Endothelial cell of hepatic sinusoid (primary cell): ENCODE results near the gene PTPA.

Experiments used
- in situ Hi-C: cut with HindIII; loops from 2 replicates; pipeline ENCODE4 v1.10.0; 2017; ENCODE audit warnings: low sequenced_read_pairs

PTPA gene

DNA sequence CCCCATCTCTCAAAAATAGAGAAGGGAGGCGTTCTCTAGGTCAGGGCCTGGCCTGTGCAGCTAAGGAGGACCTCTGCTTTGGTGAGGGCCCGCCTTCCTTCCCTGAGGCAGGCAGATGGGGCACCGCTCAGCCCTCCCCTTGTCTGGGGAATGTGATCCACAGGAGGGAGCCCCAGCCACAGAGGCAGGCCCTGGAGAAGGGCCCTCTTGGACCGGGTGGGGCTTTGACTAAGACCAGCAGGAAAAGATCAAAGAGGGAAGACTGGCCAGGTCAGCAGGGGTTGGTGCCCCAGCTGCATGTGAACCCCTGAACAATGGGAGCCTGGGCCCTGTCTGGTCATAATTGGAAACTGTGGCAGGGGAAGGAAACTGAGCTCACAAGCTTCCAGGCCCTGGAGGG lies 21.9 kb downstream of the PTPA start:
- in situ Hi-C loops, result loop anchor here (5.0 to 10.0 kb wide), 5 partner anchors 39 to 499 kb away; partner anchors contain the start of gene MIGA2

DNA sequence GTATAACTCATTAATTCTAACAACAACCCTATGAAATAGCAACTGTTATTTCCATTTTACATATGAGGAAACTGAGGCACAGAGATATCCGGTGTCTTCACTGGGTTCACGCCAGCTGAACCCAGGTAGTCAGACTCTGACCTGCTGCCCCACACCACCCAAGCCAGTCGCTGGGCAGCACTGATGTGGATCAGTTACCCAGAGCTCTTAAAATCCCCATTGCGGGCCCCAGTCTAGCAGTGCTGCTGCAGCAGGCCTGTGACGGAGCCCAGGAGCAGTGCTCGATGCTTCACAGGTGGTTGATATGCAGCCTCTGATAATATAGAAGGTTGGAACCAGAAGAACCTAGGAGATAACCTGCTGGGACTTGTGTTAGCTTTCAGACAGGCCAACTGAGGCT lies 24.3 kb downstream of the PTPA start:
- in situ Hi-C loops, result loop anchor here (10.0 kb wide), 1 partner anchor 299 kb away; no protein-coding TSS in a partner anchor

DNA sequence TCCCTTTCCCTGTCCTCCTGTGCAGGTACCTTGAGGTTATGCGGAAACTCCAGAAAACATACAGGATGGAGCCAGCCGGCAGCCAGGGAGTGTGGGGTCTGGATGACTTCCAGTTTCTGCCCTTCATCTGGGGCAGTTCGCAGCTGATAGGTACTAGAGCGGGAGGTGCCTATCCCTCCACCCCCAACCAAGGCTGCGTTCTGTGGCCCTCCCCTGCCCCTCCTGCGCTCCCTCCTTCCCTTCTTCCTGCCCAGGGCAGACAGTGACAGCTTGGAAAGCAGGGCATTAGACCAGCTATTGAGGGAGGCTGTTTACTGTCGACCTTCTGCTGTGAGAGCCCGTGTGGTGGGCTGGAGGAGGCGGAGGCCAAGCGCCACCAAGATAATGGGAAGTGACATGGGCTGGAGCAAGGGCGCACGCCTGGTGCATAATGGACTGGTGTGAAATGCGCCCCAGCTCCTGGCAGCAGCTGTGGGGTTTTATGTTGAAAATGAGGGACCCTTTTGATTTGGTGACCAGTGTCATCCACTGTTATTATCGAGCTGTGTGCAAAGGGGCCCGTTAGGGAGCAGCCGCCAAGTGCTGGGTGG lies 25.3 kb downstream of the PTPA start:
- in situ Hi-C loops, result loop anchor here (10.0 kb wide), 1 partner anchor 298 kb away; no protein-coding TSS in a partner anchor

DNA sequence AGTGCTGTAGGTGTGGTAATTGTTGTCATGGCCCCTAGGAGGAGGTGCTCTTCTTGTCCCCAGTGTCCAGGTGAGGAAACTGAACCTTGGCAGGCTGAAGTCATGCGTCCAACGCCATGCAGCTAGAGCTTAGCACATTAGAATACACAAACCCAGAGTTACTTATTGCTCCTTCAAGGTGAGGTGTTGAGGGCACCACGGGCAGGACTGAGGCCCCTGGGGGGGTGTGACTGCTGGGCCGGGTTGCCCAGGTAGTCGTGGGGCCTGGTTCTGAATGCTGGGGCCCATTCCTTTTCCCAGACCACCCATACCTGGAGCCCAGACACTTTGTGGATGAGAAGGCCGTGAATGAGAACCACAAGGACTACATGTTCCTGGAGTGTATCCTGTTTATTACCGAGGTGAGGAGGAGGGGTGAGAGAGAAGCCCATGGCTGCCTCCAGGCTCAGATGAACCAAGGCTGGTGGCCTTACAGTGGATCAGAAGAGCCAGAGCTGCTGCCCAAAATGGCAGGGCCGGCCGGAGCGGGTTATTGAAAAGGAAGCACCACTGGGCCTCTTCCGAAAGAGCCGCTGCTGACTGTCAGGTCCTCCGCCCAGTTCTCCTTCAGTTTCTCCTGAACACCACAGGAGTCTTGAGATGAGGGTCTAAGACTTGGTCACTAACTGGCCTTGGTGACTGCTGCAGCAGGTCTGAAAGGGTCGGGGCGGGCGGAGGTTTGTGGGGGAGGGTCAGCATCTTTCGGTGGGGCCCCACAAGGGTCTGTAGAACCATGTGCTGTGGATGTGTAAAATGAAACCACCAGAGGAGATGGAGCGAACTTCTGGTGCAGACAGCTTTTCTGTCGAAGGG lies 26.3 kb downstream of the PTPA start:
- in situ Hi-C loops, result loop anchor here (10.0 kb wide), 1 partner anchor 297 kb away; no protein-coding TSS in a partner anchor

DNA sequence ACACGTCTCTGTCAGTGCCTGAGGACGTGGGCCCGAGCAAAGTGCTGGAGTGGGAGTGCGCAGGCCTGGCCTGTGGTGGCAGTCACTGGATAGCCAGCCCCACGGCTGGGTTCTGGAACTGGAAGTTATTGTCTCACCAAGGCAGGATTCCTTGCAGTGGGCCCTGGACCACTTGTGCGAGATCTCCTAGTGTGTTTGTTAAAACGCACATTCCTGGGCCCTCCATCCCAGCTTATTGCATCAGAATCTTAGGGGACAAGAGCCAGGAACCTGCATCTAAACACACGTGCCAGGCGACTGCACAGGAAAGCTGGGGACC lies 26.9 kb downstream of the PTPA start:
- in situ Hi-C loops, result loop anchor here (10.0 kb wide), 1 partner anchor 297 kb away; no protein-coding TSS in a partner anchor

DNA sequence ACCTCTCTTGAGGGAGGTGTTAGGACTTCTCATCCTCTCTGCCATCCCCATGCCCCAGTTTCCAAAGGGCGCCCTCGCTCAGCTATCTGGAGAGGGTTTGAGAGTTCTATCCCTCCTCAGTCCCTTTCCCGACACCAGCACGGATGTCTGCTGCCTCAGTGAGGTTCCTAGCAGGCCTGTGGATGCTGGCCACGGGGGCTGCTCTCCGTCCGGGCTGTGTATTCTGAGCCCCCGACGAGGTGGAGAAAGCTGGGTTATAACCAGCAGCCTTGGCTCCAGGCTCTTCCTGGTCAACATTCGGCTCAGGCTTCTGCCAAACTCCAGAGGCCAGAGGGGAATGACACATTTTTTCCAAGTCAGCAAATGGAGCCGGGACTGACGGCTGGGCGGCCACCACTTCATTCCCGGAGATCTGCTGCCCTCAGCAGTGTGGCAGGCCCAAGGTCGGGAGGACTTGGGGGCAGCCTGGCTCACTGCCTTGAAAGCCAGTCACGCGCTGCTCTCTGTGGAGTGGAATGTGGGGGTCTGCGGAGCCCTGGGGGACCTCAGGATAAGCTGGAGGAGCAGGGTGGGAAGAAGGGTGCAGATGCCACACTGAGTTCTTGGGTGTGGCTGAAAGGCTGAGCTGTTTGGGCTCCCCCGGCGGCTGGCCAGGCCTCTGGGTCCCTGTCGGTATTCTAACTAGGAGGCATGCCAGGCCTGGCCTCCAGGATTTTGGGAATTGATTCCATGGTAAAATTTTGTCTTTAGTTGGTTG lies 27.4 kb downstream of the PTPA start:
- in situ Hi-C loops, result loop anchor here (10.0 kb wide), 1 partner anchor 296 kb away; no protein-coding TSS in a partner anchor

DNA sequence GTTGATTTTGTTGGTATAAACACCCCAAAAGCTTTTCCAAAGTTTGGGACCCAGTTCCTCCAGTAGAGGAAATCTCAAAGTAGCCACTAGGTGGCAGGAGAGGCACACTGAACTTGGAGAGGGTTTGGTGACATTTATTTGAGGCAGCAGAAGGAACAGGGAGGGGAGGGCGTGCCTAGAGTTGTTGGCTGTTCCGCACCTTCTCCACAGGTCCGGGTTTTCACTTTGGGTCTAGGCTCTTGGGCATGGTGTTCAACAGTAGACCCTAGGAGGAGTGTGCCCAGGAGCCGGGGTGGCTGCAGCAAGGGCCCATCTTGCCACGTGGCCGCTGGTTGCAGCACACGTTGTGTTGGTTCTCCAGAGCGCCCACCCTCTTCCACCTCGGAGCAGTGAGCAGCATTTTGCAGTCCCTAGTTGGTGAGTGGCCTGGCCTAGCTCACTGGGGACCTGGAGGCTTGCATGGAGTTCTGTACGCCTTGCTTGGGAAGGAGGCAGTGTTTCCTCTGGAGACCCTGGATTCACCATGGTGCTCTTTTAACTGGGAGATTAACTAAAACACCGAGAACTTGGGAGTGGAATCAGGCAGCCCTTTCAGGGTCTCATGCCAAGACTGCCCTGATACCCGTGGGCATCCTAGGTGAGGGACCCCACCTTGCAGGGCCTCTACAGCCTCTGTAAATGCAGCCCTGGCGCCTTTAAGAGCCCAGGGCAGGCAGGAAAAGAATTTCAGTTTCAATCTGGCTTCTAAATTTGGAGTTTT lies 28.2 kb downstream of the PTPA start:
- in situ Hi-C loops, result loop anchor here (10.0 kb wide), 1 partner anchor 295 kb away; no protein-coding TSS in a partner anchor

DNA sequence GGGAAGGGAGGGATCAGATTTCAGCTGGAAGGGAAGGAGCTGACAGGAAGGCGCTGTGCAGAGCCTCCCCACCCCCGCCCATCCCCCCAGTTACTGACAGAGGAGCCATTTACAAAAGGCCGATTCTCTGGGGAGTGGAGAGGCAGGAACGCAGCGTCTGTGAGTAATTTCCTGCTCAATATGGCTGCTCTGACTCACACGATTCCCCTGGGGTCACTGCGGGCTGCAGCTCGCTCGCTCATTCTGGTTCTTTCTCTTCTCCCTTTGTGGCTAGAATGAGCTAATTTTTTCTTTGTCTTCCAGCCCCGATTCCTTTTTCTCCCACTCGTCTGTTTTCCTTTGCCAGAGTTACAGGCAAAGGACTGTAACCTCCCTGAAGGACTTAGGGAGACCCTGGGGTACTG lies 28.8 kb downstream of the PTPA start:
- in situ Hi-C loops, result loop anchor here (10.0 kb wide), 1 partner anchor 295 kb away; no protein-coding TSS in a partner anchor

DNA sequence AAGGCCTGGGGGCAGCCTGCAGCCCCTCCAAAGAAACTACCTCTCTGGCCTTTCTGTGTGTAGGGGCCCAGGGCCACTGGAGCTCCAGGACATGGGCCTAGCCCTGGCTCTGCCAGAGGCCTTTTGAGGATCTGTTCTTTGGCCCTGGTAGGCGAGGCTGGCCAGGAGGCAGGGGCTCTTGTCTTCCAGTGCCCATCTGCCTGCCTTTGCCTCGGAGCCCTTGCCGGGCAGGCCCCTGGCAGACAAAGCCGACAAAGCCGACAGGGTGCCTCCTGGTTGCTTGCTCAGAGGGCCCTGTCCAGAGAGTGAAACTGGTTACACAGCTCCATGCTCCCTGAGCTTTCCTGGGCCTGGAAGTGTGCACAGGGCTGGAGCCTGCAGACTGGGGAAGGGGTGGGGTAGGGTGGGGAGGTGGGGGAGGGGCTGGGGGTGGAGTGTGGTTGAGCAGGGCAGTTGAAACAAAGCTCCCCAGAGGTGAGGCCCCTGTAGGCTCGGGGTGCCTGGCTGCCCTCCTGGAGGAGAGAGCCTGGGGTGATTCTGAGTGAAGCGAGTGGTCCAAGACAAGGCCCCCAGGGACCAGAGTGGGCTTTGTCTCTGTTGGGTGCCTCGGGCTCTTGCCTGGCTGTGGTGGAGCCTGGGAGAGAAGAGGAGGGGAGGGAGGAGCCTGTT lies 29.3 kb downstream of the PTPA start:
- in situ Hi-C loops, result no loop called here

DNA sequence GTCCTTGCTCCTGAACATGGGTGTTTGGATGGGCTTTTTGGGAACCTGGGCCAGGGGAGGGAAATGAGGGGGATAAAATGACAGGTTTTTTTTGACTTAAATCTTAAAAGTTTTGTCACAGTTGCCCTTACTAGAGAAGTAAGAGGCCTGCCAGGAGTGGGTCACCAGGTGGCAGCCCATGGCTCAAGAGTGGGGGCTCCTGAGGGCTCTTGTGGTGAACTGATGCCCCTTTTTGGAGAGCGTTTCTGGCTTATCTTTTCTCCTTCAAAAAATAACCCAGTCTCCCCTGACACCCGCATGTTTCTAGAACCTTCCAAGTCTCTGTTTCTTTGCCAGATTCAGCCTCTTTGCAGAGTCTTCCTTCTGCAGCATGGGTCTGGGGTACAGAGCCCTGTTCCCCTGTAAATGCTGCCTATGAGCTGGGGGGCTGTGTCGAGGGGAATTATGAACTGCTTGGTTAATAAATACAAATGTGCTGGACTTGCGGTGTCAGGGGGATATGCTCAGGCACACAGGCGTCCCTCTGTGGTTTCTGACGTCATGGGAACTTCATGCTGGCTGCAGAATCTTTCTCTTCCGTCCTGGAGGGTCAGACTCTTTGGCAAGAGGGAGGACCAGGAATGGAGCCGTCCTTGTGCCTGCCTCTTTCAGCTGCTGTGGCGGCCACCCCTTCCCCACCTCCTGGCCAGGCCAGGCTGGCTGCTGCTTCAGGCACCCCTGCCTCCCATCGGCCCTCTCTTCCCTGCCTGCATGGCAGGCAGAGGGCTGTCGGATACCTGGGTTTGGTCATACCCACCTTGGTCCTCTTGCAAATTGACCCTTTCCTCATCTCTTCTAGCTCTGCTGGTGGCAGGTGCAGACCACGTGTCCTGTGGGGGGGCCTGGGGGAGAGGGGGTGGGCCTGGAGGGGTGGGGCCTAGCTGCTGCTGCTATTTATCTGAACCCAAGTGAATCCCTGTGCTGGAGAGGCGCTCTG lies 30.1 kb downstream of the PTPA start:
- in situ Hi-C loops, result no loop called here

DNA sequence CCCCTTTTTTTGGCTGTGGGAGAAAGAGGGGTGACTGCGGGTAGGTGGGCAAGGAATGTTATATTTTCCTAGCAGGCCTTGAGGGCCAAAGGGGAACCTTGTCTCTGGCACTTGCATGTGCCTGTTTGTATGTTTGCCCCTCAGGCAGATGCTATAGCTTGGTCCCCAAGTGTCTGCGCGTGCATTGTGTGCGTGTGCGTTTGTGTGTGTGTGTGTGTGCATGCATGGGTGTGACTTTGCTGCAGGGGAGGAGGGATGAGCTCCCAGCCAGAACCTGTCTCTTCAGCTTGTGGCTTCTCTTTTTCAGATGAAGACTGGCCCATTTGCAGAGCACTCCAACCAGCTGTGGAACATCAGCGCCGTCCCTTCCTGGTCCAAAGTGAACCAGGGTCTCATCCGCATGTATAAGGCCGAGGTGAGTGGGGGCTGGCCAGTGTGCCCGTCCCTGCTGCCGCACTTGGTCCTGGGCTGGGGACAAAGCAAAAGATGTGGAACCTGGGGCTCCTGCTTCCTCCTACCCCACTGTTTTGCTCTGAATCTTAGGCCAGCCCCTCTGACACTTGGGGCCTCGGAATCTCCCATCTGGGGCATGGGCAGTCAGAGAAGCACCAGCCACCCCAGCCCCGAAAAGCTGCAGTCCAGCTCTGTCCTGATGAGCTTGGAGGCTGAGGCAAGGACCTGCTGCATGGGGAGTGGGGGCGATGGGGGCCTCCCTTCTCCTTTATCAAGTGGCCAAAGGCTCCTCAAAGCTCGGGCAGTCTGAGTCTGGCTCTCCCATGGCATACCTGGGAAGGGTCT lies 31.1 kb downstream of the PTPA start:
- in situ Hi-C loops, result no loop called here

DNA sequence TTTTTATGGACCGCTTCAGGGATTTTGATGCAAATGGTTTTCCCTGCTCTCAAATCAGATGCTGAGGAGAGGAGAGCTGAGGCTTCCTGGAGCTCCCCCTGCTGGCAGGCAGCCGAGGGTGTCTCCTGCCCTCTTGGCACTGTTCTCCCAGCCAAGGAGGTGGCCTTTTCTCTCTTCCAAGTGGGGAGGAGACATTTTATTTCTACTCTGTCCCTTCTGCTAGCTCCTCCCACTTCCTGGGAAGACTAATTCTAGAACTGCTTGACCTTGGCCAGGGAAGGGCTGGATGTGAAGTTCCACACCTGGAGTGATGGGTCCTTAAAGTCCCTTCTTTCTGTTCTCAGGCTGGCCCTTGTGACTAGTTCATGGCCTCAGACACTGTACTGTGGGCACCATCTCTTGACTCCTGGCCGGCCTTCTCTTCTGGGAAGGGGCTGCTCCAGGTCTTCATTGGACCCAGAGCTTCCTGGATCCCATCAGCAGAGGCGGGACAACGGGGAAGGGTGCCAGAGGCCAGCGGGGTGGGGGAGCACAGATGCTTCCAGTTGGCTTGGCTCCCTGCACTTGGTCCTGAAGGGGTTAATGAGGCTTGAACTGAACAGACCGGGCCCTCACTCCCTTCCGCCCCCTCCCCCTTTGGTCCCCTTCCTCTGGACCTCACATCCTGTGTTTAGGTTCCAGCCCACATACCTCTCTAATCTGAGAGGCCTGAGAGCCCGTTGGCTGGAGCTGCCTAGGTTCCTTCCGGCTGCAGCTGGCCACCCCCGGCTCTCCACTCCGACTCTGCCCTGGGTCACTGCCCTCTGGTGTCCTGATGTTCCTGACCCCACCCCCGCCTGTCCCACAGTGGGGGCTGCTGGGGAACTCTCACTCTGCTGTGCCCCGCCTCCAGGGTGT lies 32.1 kb downstream of the PTPA start:
- in situ Hi-C loops, result no loop called here

DNA sequence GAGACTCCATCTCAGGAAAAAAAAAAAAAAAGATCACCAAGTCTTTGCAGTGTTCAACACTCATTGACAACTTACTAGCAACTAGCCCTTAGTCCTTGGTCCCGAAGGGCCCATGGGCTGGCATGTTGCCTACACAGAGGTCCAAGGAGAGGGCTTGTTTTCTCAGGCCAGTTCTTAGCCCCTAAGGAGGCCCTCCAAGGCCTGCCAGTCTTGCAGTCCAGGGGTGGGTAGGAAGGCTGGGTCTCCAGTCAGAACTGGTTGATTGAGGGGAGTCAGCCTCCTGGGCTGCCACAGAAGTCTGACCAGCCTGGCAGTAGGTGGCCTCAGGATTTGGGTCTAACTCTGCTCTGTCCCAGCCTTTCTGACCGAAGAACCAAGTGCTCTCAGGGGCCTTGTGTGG lies 34.1 kb downstream of the PTPA start:
- in situ Hi-C loops, result no loop called here

DNA sequence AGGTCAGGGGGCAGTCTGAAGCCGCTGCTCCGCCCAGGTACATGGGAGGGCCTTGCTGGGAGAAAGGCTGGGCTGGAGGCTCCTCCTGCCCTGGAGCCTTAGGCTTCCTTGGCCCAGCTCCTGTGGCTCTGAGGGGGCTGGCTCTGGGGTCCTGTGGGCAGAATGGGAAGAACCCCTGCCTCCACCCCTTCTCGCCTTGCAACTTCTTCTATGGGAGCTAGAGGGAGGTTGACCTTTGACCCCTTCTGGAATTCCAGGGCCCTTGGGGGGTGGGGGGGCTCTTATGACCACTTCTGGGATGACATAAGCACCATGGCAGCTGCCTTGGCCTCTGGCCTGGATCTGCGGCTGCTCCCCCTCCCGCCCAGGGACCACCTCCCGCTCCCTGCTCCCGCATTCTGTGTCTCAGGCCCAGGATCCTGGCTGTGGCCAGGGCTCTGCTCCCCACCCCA lies 34.7 kb downstream of the PTPA start:
- in situ Hi-C loops, result no loop called here

DNA sequence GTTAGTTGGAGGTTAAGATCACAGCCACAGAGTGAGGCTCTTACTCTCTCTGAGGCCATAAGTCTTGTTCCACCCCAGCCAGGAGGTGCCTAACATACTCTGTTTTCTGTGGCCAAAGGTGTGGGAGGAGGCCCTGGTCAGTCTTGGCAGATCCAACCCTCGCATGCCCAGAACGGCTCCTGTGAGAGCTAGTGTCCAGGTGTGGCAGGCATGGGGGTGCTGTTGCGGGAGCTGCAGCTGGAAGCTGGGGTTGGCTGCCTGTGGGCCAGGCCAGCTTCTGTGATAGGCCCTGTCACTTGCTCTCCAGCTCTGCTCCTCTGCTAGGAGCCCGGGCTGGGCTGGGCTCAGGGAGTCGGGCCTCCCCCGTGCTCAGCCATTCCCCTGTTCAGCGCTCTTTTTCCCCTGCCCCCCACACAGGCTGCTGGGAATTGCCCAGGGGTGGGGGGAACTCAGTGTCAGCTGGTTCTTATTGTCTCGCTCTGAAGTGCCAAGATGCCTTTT lies 35.3 kb downstream of the PTPA start:
- in situ Hi-C loops, result no loop called here

DNA sequence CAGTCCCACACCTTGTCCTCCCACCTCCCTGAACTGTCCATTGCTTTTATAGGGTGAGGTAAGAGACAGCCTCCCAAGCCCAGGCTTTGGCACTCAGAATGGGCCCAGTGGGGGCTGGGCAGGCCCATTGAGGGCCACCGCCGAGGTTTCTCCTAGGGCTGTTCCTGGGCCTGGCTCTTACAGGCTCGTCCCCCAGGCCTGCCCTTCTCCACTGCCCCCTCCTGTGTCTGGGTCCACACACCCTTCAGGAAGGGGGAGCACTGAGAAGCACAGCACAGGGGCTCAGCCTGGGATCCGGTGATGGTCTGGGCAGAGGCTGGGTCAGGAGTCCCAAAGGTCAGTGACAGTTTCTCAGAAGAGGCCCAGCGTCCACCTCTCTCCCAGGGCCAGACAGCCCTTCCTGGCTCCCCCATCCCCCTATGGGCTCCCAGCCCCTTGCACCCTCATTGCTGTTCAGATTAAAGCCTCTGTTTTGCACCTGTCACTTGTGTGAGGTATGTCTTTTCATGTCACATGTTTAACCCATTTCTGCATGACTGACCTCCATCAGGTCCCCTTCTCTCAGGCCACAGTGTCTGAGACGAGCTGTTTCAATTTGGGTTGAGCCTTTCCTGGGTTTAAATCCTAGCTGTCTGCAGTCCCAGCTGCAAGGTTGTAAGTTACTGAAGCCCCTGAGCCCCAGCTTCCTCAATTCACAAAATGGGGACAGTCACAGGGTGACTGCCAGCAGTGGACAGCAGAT lies 37.4 kb downstream of the PTPA start:
- in situ Hi-C loops, result no loop called here
